COLO668 (cell line): Measurements from ENCODE around the gene BHMT2.

Experiments
- DNase-seq: peaks from one replicate; lab custom pipeline; 2025; ENCODE audit not compliant: unreplicated experiment; lab: John Stamatoyannopoulos, UW

The BHMT2 gene

DNA sequence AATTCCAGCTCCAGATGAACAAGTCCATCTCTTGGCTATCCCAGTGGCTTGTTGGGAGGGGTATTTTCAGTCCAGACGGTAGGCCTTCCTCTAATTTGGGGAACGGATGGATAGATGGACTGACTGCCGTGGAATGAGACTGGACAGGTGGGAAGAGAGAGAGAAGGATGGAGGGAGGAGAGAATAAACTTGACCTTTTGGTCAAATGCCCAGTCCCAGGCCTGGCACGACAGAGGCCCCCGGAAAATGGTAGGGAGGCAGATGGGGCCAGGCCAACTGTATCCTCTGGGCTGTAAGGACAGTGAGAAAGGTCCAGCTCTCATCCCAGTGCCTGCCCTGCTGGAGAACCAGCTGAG, 43.1 kb downstream of the BHMT2 start:
- DNase-seq = no peak

GRCh38 chr5:79119486-79119885, 49.9 kb downstream of the BHMT2 start:
- DNase-seq = no peak

- DNase-seq = no peak
These were observed 50.7 kb downstream of the BHMT2 start for GRCh38 chr5:79120221-79120620.

DNA sequence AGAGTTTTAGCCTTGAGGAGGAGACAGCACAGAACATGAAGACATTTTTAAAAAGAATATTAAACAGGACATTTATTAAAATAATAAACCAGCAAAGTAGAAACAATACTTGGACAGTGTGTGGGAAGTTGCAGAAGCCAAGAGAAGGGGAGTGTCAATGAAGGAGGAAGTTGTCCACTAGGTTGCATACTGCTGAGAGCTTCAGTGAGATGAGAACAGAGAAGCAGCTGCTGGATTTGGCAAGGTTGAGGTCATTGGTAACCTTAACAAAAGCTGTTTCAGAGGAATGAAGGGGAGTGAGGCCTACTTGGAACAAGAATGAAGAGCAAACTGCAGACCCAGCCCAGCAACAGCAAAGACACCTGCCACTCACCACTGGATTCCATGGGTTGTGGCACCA, 53.4 kb downstream of the BHMT2 start:
- DNase-seq = no peak

DNA sequence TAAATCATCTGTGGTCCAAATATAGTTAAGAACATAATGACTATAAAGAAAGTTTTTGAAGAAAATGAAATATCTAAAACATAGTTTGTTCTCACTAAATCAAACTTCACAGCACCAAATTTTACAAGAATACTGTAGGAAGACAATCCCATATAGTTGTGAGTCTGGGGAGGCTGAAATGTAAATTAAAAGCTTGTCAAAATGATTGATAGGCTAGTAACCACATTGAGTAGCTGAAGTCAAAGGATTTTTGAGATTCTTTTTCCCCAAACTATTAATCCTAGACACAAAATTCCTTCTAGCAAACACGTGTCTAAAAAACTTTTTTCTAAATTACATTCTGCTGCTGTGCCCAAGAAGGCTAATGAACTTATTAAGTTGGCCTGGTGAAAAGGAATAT, 55.0 kb downstream of the BHMT2 start:
- no peak for DNase-seq

DNA sequence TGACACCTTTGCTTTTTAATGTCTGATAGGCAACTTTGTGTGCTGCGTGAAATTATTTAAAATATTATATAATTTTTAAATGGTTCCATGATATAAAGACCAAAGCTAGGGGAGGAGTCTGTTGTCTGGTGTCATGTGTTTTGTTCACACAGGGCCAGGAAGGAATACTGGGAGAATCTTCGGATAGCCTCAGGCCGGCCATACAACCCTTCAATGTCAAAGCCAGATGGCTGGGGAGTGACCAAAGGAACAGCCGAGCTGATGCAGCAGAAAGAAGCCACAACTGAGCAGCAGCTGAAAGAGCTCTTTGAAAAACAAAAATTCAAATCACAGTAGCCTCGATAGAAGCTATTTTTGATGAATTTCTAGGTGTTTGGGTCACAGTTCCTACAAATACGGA, 61.2 kb downstream of the BHMT2 start:
- no peak for DNase-seq

DNA sequence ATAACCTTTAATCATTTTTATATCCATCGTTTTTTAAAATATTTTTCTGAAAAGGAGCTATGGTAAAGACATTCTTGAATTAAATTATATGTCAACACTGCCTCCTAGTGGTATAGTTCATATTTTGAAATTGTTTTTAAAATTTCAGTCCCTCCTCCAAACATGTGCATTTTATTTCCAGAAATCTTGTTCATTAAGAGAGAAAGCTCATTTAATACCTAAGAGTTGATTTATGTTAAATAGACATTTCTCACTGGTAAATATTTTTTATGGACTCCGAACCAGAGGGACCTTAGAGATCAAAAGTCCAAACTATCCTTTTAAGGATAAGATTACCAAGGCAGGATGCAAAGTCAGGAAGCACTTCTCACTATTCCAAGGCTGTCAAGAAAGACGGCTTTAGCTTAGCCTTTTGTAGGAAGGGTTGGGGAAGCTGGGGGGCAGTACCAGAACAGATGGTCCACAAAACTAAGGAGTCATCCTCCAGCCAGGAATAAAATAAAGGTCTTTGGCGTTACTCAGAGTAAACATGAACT, 63.6 kb downstream of the BHMT2 start:
- no peak for DNase-seq

DNA sequence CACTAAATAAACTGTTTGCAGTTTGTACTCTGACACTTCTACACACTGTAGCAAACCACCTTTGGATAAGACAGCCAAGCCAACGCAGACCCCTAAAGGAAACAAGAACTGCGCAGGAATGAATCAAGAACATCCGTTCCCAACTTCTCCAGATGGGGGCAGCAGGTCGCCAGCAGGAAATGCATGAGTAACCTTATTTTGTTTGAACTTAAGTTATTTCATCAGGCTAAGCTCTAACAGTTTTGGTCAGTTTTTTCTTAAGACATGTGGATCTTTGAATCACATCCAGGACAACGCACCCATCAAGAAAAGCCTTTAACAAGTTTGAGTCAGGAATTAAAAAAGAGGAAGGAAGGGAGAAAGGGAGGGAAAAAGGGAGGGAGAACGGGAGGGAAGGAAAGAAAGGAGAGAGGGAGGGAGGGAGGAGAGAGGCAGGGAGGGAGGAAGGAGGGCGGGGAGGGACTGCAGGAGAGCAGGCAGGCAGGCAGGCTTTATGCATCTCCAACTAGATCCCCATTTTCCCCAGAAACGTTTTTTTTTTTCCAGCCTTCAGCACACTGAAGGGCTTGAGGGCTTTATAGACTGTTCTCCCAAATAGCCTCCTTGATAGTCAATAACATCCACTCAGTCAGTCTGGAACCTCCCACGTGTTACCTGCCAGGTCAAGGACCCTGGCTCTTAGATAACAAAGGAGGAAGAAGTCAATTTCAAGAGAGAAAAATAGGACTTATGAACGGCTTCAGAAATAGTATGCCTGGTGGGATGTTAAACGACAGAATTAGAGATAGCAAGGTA, 64.3 kb downstream of the BHMT2 start:
- DNase-seq = peak; percentile 35

GRCh38 chr5:79135790-79136553, 66.4 kb downstream of the BHMT2 start:
- DNase-seq = no peak

DNA sequence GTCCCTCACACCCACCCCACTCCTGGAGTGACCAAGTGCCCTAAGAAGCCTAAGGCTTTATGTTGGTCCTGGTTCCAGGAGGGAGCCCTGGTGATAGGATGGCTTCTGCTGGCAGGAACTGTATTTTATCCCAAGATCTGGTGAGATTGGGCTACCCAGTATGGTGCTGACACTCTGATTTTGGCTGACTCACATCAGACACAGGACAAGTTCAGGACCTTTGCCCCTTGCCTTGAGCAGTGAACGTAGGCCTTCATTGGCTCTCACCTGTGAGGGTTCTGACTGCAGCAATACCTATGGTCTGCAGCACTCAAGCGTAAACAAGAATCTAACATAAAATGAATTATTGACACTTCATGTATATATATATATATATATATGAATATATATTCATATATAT, 67.1 kb downstream of the BHMT2 start:
- DNase-seq = no peak
